T-helper 1 cell treated with Interleukin-12 subunit alpha and Interleukin-12 subunit beta and Interleukin-4 antibody, amounts not matched to agents 30 ng/mL and 1 ng/mL, for 36 hours (primary cell): ENCODE results near the gene MICOS13. TPM values are rescaled to one million over a fixed set of nuclear protein-coding genes. Genes with fewer than 3 reads are reported as not detected.

Experiments
- intact Hi-C: fragments of 100-400 bp; cut with micrococcal nuclease; formaldehyde crosslinking; loops from one replicate; pipeline ENCODE4 v1.15.1; 2024
- total RNA-seq: library from RNA; stranded (reverse); gene quantifications from 2 replicates; pipeline ENCODE4 v1.2.3, GENCODE V29; 2022

MICOS13 gene
- total RNA-seq, 1 donor from 2014 or later: 44.4 TPM

- intact Hi-C loops: loop anchor here (5.0 kb wide), 1 partner anchor 1361 kb away; no protein-coding TSS in a partner anchor
These were observed 8.1 kb upstream of the MICOS13 start for GRCh38 chr19:5688262-5688881.

- intact Hi-C loops: loop anchor here (1.0 to 5.0 kb wide), 2 partner anchors 64 to 1360 kb away; partner anchors contain the start of gene SAFB
These were observed 7.3 kb upstream of the MICOS13 start for GRCh38 chr19:5687360-5688198.

GRCh38 chr19:5686647-5687359 lies 6.5 kb upstream of the MICOS13 start:
- intact Hi-C loops: loop anchor here (1.0 to 5.0 kb wide), 5 partner anchors 33 to 1360 kb away; partner anchors contain the start of genes CATSPERD, LONP1, SAFB and VMAC

GRCh38 chr19:5686326-5686646 lies 6.0 kb upstream of the MICOS13 start:
- intact Hi-C loops: loop anchor here (1.0 to 5.0 kb wide), 4 partner anchors 34 to 1359 kb away; partner anchors contain the start of genes CATSPERD, LONP1 and VMAC

- intact Hi-C loops: loop anchor here (5.0 kb wide), 2 partner anchors 1283 to 1358 kb away; partner anchors contain the start of genes CHAF1A and SH3GL1
These were observed 4.5 kb upstream of the MICOS13 start for GRCh38 chr19:5684694-5685430.

GRCh38 chr19:5683177-5683886 lies 3.0 kb upstream of the MICOS13 start:
- intact Hi-C loops: loop anchor here (5.0 kb wide), 1 partner anchor 1281 kb away; the partner anchor contains the start of genes CHAF1A and SH3GL1

GRCh38 chr19:5682107-5682482 lies 1.8 kb upstream of the MICOS13 start:
- intact Hi-C loops: loop anchor here (5.0 kb wide), 1 partner anchor 1280 kb away; the partner anchor contains the start of genes CHAF1A and SH3GL1

GRCh38 chr19:5681391-5682106 lies 1.2 kb upstream of the MICOS13 start:
- intact Hi-C loops: loop anchor here (2.0 to 5.0 kb wide), 4 partner anchors 223 to 1919 kb away; partner anchors contain the start of genes CHAF1A, MRPL54, SH3GL1 and VMAC

GRCh38 chr19:5680084-5680436 lies 256 bp downstream of the MICOS13 start:
- intact Hi-C loops: loop anchor here (1.0 to 5.0 kb wide), 9 partner anchors 10 to 1917 kb away; partner anchors contain the start of genes CATSPERD, CHAF1A, LONP1 and MRPL54

- intact Hi-C loops: loop anchor here (1.0 to 5.0 kb wide), 9 partner anchors 11 to 1917 kb away; partner anchors contain the start of genes CATSPERD, CHAF1A, LONP1 and MRPL54
These were observed 830 bp downstream of the MICOS13 start for GRCh38 chr19:5679289-5680083.

- intact Hi-C loops: no loop called here
These were observed 2.1 kb downstream of the MICOS13 start for GRCh38 chr19:5678071-5678718.

- intact Hi-C loops: no loop called here
These were observed 2.7 kb downstream of the MICOS13 start for GRCh38 chr19:5677580-5677979.

- intact Hi-C loops: no loop called here
These were observed 3.2 kb downstream of the MICOS13 start for GRCh38 chr19:5677136-5677535.

GRCh38 chr19:5676772-5677105 lies 3.6 kb downstream of the MICOS13 start:
- intact Hi-C loops: no loop called here

- intact Hi-C loops: no loop called here
These were observed 4.1 kb downstream of the MICOS13 start for GRCh38 chr19:5676105-5676771.

GRCh38 chr19:5674714-5675113 lies 5.6 kb downstream of the MICOS13 start:
- intact Hi-C loops: no loop called here

- intact Hi-C loops: no loop called here
These were observed 6.6 kb downstream of the MICOS13 start for GRCh38 chr19:5673752-5674151.
